SU-DHL-6 (cell line): ENCODE results near the gene SLC4A3.

Experiments
- CTCF ChIP-seq: fragments of 200-600 bp; sonication (generic); IDR thresholded peaks from one replicate; pipeline ENCODE4 v1.5.1; 2017; ENCODE audit warnings: antibody characterized with exemption, mild to moderate bottlenecking, low read length, moderate library complexity; ENCODE audit not compliant: insufficient read depth, poor library complexity, severe bottlenecking
- EZH2phosphoT487 ChIP-seq: fragments of 200-600 bp; sonication (generic), shearing (Covaris generic); conservative IDR thresholded peaks from 2 replicates; pipeline ENCODE4 v1.6.1; 2018; ENCODE audit warnings: mild to moderate bottlenecking, antibody characterized with exemption, low read length, moderate library complexity, mixed read lengths

GRCh38 chr2:219611306-219611705 is 16.1 kb upstream of the SLC4A3 start:
- TF ChIP-seq CTCF (no peak), EZH2phosphoT487 (no peak)
